D721Med (cell line): ENCODE measurements around the gene FXYD4.

Experiments
- DNase-seq: peaks from one replicate; pipeline ENCODE4 v3.0.0; 2011; ENCODE audit warnings: low spot score; ENCODE audit not compliant: insufficient read length
- FAIRE-seq: peaks from 2 replicates; lab custom pipeline; 2011; peaks lifted over from hg19 to GRCh38; lab: Jason Lieb, UNC
- CTCF ChIP-seq: IDR thresholded peaks from 2 replicates; pipeline ENCODE4 v1.5.1; 2012; ENCODE audit warnings: mild to moderate bottlenecking, control low read depth; ENCODE audit not compliant: insufficient read depth; ENCODE audit errors: missing control alignments

FXYD4 gene

GRCh38 chr10:43410345-43410744 lies 38.9 kb downstream of the FXYD4 start:
- TF ChIP-seq CTCF, result no peak
- DNase-seq (no peak), FAIRE-seq (no peak)

GRCh38 chr10:43411536-43411935 lies 40.1 kb downstream of the FXYD4 start:
- TF ChIP-seq CTCF, result no peak
- DNase-seq (no peak), FAIRE-seq (no peak)

GRCh38 chr10:43415544-43415943 lies 44.1 kb downstream of the FXYD4 start:
- FAIRE-seq (no peak), DNase-seq (no peak)
- no peak for TF ChIP-seq CTCF

DNA sequence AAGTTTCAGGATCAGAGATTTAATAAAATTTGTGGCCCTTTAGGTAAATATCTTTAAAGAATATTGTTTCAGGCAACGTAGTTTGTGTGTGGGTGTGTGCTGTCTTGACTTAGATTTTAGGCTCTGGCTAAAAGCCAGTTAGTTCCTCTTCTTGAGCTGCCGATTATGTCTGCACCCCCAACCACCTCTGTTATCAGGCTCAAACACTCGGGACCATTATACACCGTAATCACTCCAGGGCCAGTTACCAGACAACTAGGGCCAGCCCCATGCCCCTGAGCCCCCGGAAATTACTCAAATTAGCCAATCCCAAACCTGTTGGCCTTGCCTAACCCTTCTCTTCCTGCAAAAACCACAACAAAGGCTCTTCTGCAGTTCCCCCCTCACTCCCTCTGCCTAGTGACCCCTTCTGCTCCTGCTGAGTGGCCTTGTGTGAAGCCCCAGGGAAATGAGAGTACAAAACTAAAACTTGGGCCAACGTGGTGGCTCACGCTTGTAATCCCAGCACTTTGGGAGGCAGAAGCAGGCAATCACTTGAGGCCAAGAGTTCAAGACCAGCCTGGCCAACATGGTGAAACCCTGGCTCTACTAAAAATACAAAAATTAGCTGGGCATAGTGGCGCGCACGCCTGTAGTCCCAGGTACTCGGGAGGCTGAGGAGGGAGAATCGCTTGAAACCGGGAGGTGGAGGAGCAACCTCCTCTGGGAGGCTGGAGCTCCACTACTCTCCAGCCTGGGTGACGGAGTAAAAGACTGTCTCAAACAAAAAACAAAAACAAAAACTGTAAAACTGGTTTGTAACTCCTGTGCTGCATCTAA lies 46.7 kb downstream of the FXYD4 start:
- no peak for FAIRE-seq
- DNase-seq, result no peak
- TF ChIP-seq CTCF, result no peak

DNA sequence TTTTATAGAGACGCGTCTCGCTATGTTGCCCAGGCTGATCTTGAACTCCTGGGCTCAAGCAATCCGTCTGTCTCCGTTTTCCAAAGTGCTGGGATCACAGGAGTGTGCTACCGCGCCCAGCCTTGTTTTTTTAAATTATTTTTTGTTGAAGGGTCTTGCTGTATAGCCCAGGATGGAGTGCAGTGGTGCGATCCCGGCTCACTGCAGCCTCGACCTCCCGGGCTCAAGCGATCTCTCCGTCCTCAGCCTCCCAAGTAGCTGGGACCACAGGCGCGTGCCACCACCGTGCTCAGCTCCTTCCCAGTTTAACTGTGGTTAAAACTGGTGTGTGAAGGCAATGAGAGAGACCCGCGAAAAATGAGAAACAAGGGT lies 48.5 kb downstream of the FXYD4 start:
- no peak for FAIRE-seq

GRCh38 chr10:43420369-43421200 lies 49.1 kb downstream of the FXYD4 start:
- no peak for TF ChIP-seq CTCF
- no peak for FAIRE-seq
- no peak for DNase-seq

More for the DNA sequence above, 48.5 kb downstream of the FXYD4 start:
- DNase-seq, result no peak
- no peak for TF ChIP-seq CTCF

DNA sequence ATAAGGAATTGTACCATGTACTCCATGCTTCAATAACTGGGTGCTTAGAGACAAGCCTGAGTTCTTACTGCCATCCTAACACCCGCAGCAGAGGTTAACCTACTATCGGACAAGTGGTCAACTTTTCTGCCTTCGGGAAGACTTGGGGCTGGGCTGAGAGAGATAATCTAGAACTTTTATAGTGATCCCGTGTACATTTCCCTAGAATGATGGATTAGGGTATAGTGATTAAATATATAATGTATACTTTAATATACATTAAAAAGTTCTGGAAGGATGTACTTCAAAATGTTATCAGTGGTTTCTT lies 49.7 kb downstream of the FXYD4 start:
- no peak for TF ChIP-seq CTCF

More for the DNA sequence above, 49.7 kb downstream of the FXYD4 start:
- no peak for FAIRE-seq
- DNase-seq, result no peak
